ENCODE data around the gene TDRD6. TPM values are rescaled to one million over a fixed set of nuclear protein-coding genes. Genes with fewer than 3 reads are reported as not detected.

Gene TDRD6
- total RNA-seq, 1 experiment from 2014 or later = 0.02 TPM

DNA sequence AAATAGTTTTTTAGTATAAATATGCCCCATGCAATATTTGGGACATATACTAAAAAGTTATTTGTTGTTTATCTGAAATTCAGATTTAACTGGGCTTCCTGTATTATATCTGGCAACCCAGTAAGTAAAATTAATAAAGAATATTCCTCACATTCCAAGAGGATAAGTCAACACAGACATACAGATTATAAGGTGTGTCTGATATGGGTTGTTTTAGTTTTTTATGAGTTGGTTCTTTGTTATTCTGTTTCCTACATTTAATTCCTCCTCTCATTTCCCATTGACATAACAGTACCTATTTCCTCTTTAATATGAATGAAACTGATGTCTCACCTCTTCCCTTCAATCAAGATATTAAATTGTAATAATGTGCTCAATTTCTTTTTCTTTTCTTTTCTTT is 49.2 kb downstream of the TDRD6 start:
- H4K8ac ChIP-seq (replicated peaks; ENCODE audit: insufficient read length, low read depth, low read length) = no peak overlapping the region
- no peak overlapping the region for H2BK20ac ChIP-seq (ENCODE audit: low read depth, low read length, poor library complexity, severe bottlenecking)
- no peak overlapping the region for H3K14ac ChIP-seq (ENCODE audit: insufficient read depth, low read length)
- no peak overlapping the region for H3K18ac ChIP-seq (ENCODE audit: insufficient read length, low read depth, low read length)
- H2BK12ac ChIP-seq (ENCODE audit: insufficient read length, low read depth, low read length) = no peak overlapping the region
- peaks cover 3% of the 10 kb centered on the region for H3K4me1 ChIP-seq (ENCODE audit: insufficient read depth, low read length)
- no peak overlapping the region for H3K4me2 ChIP-seq (ENCODE audit: insufficient read depth, insufficient read length, low read length)
- TF ChIP-seq, protein P1, sequence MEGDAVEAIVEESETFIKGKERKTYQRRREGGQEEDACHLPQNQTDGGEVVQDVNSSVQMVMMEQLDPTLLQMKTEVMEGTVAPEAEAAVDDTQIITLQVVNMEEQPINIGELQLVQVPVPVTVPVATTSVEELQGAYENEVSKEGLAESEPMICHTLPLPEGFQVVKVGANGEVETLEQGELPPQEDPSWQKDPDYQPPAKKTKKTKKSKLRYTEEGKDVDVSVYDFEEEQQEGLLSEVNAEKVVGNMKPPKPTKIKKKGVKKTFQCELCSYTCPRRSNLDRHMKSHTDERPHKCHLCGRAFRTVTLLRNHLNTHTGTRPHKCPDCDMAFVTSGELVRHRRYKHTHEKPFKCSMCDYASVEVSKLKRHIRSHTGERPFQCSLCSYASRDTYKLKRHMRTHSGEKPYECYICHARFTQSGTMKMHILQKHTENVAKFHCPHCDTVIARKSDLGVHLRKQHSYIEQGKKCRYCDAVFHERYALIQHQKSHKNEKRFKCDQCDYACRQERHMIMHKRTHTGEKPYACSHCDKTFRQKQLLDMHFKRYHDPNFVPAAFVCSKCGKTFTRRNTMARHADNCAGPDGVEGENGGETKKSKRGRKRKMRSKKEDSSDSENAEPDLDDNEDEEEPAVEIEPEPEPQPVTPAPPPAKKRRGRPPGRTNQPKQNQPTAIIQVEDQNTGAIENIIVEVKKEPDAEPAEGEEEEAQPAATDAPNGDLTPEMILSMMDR (conservative IDR thresholded peaks at IDR 0.05) = no peak
- no peaks in the 10 kb centered on the region for H3K9me3 ChIP-seq (ENCODE audit: control insufficient read depth, low read depth, low read length)
- H2AK5ac ChIP-seq (ENCODE audit: insufficient read length, low read length) = no peak overlapping the region
- H3K9me3 Mint-ChIP-seq = peaks cover 0 to 3% of the 10 kb centered on the region in 2 experiments; a peak in 2 of 5 replicates
- H3K27me3 Mint-ChIP-seq (ENCODE audit: low read depth) = peaks cover 39% of the 10 kb centered on the region
- H3K56ac ChIP-seq (ENCODE audit: insufficient read length, low read depth, low read length) = no peak overlapping the region
- H3K9ac ChIP-seq (ENCODE audit: extremely low read depth, insufficient read length, low read length) = no peak overlapping the region
- peak overlapping the region in 1 of 2 experiments; percentile 37; a peak in 1 of 5 replicates for H3K4me3 Mint-ChIP-seq
- no peak for DNase-seq
- peaks cover 2% of the 10 kb centered on the region for H4K20me1 ChIP-seq (ENCODE audit: control insufficient read depth, insufficient read depth, insufficient read length)
- no peak overlapping the region for H2BK5ac ChIP-seq (ENCODE audit: insufficient read length, low read length)
- no peak overlapping the region for H3K27ac Mint-ChIP-seq
- H2AFZ ChIP-seq (ENCODE audit: low read length) = no peak overlapping the region
- no peak overlapping the region for H3K4ac ChIP-seq (ENCODE audit: low read depth, low read length)
- peaks cover 6% of the 10 kb centered on the region; the same call in 1 of the 2 replicates for H3K27me3 ChIP-seq (ENCODE audit: insufficient read depth, low read length)
- H3K23me2 ChIP-seq (ENCODE audit: insufficient read length, low read depth, low read length, poor library complexity, severe bottlenecking) = peaks cover 11% of the 10 kb centered on the region
- no peak overlapping the region for H3K23ac ChIP-seq (ENCODE audit: insufficient read length, low read depth, low read length)
- H2BK15ac ChIP-seq (ENCODE audit: low read depth, low read length) = no peak overlapping the region
- H4K91ac ChIP-seq (ENCODE audit: insufficient read length, low read depth, low read length) = no peak overlapping the region
- no peak overlapping the region for H4K5ac ChIP-seq (ENCODE audit: insufficient read length, low read depth, low read length)
- H3T11ph ChIP-seq (ENCODE audit: low read length) = no peak overlapping the region
- no peak overlapping the region for H3K27ac ChIP-seq (ENCODE audit: insufficient read length, low read depth, low read length)
- H3K4me1 Mint-ChIP-seq = peaks cover 34 to 37% of the 10 kb centered on the region in 2 experiments
- no peaks in the 10 kb centered on the region for H3K79me1 ChIP-seq (ENCODE audit: insufficient read depth, low read depth, low read length, poor library complexity, severe bottlenecking)
- no peaks in the 10 kb centered on the region for H3K79me2 ChIP-seq (ENCODE audit: insufficient read depth, low read length)
- no peaks in the 10 kb centered on the region for H3K36me3 Mint-ChIP-seq (ENCODE audit: insufficient read depth in 1 of 3, low read depth in 3 of 3)
- no peak overlapping the region for H2BK120ac ChIP-seq (ENCODE audit: low read depth, low read length, poor library complexity, severe bottlenecking)
